Common myeloid progenitor, CD34-positive (primary cell): Measurements from ENCODE around the gene MCRIP1.
"Not testable (repeated sequence)": the region's sequence is repeated elsewhere in the genome, so short reads cannot be mapped to it uniquely, and the experiment has no call there.

Source experiments
- CTCF ChIA-PET: fragments of 350-600 bp; sonication (Branson Sonifier 250); formaldehyde crosslinking; loops from one replicate; lab custom pipeline; 2021; ENCODE audit warnings: antibody characterized with exemption; lab: Charles Lee
- POLR2A ChIA-PET: fragments of 350-600 bp; sonication (Branson Sonifier 250); formaldehyde crosslinking; loops from one replicate; lab custom pipeline; 2021; ENCODE audit warnings: antibody characterized with exemption; lab: Charles Lee
- DNase-seq, 3 donors: peaks; one replicate each; pipeline versions ENCODE4 v3.0.0 to v3.0.0-alpha.2; 2013
- H3K27ac ChIP-seq, 2 experiments: 1 replicate in 1 of 2; 2 replicates in 1 of 2; pipeline ENCODE4 v1.7.0; 2013; ENCODE audit warnings: inconsistent platforms in 2 of 2, low read length in 2 of 2, mild to moderate bottlenecking in 2 of 2, low read depth in 1 of 2, moderate library complexity in 1 of 2; ENCODE audit not compliant: severe bottlenecking in 2 of 2, insufficient read depth in 1 of 2, poor library complexity in 1 of 2
- H3K27me3 ChIP-seq, 5 experiments: replicated peaks in 2 of 5; 1 replicate in 3 of 5; 2 replicates in 2 of 5; pipeline versions ENCODE4 v1.6.1 to v1.7.0; 2013; ENCODE audit warnings: low read length in 4 of 5, mild to moderate bottlenecking in 2 of 5, moderate library complexity in 2 of 5, inconsistent platforms in 1 of 5; ENCODE audit not compliant: insufficient read depth in 5 of 5, control insufficient read depth in 4 of 5
- H3K36me3 ChIP-seq, 4 experiments: 1 replicate in 2 of 4; 2 replicates in 2 of 4; pipeline versions ENCODE4 v1.6.1 to v1.7.0; 2013; ENCODE audit warnings: low read length in 3 of 4, control low read depth in 1 of 4, mild to moderate bottlenecking in 1 of 4; ENCODE audit not compliant: control insufficient read depth in 4 of 4, insufficient read depth in 4 of 4
- H3K4me1 ChIP-seq, 4 experiments: 1 replicate in 3 of 4; 2 replicates in 1 of 4; pipeline versions ENCODE4 v1.6.1 to v1.7.1; 2013; ENCODE audit warnings: low read length in 3 of 4, mild to moderate bottlenecking in 3 of 4, control low read depth in 1 of 4, inconsistent platforms in 1 of 4, moderate library complexity in 1 of 4; ENCODE audit not compliant: control insufficient read depth in 4 of 4, insufficient read depth in 4 of 4; ENCODE audit errors: control extremely low read depth in 1 of 4
- H3K4me3 ChIP-seq, 7 experiments: 1 replicate in 4 of 7; 2 replicates in 3 of 7; pipeline versions ENCODE4 v1.5.1 to v1.7.0; 2013; ENCODE audit warnings: mild to moderate bottlenecking in 7 of 7, low read length in 6 of 7, moderate library complexity in 6 of 7, inconsistent platforms in 2 of 7, low read depth in 2 of 7, control low read depth in 1 of 7; ENCODE audit not compliant: insufficient read depth in 4 of 7, control insufficient read depth in 1 of 7; ENCODE audit errors: extremely low read depth in 1 of 7
- H3K9me3 ChIP-seq, 5 experiments: 1 replicate in 4 of 5; 2 replicates in 1 of 5; pipeline versions ENCODE4 v1.6.1 to v1.7.1; 2013; ENCODE audit warnings: low read length in 4 of 5, mild to moderate bottlenecking in 2 of 5, inconsistent platforms in 1 of 5, low read depth in 1 of 5, moderate library complexity in 1 of 5; ENCODE audit not compliant: control insufficient read depth in 4 of 5, insufficient read depth in 2 of 5; ENCODE audit errors: control extremely low read depth in 1 of 5
- WGBS: methylation state at CpG from one replicate; pipeline ENCODE4 v1.1.5; 2013; ENCODE audit not compliant: insufficient coverage; 5-methylcytosine and 5-hydroxymethylcytosine counted together

Gene MCRIP1

DNA sequence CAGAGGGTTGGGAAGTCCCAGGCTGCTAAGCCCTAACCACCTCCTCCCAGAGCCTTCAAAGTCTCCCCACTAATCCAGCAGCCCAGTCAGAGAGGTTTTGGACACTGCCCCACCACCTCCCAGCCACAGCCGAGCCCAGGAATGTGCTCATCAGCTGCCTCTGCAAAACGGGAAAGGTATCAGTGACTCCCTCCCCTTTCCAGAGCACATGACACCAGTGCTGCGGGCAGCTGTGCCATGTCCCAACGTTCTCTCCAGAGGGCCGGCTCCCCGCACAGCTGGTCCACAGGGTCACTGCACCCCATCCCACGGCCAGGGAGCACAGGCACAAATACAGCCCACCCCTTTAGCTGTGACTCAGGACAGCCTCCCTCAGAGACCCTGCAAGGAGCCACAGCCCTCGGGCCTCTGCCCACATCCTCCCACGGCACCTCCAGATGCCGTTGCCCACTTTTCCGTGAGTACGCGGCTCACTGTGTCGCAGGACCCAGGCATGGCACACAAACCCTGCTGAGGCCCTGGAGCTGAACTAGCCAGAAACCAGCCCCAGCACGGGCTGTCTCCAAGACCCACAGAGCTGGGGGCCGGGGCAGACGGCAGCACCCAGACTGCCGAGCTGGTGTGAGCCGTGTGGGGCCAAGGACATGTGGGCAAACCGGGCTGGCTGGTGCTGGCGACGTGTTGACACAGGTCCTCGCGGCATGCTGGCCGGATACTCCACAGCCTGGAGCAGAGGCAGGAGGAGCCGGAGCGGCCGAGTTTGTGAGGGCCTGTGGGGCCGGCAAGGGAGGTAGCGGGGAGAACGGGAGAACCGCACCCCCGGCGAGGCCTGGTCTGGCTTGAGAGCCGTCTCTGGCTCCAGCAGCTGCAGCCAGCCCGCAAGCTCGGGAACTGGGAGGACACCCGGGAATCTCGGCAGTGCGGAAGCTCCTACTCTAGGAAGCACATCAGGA, 8.0 kb upstream of the MCRIP1 start:
- Histone ChIP-seq H3K4me3 (no peak overlapping the region), H3K27me3 (no peaks in the 10 kb centered on the region), H3K4me1 (peaks cover 0 to 15% (median 1%) of the 10 kb centered on the region in 4 experiments), H3K36me3 (peaks cover 5 to 39% (median 32%) of the 10 kb centered on the region in 4 experiments), H3K9me3 (no peaks in the 10 kb centered on the region), H3K27ac (no peak overlapping the region)
- ChIA-PET CTCF (no interaction called here), POLR2A (interaction anchor here (0.9 kb wide), 1 partner anchor 11 kb away, joined by 3 read pairs; no protein-coding TSS in a partner anchor)
- DNase-seq, result peak in 2 of 3 donors; percentile 43 to 45
- 96% methylated on average over 29 of the region's 40 CpGs for WGBS

- WGBS, result 100% methylated on average over 5 of the region's 5 CpGs
- ChIA-PET POLR2A (interaction anchor here (0.6 kb wide), 1 partner anchor 27 kb away, joined by 3 read pairs; no protein-coding TSS in a partner anchor), CTCF (interaction anchor here (0.7 kb wide), 1 partner anchor 394 kb away, joined by 3 read pairs; no protein-coding TSS in a partner anchor)
- not testable (repeated sequence) for H3K27ac ChIP-seq, H3K27me3 ChIP-seq, H3K9me3 ChIP-seq, DNase-seq, H3K4me3 ChIP-seq
- peaks cover 0 to 15% (median 1%) of the 10 kb centered on the region in 4 experiments for H3K4me1 ChIP-seq
- H3K36me3 ChIP-seq, result peaks cover 0 to 28% (median 21%) of the 10 kb centered on the region in 4 experiments
Observed at GRCh38 chr17:81840059-81840458, 7.0 kb upstream of the MCRIP1 start.

DNA sequence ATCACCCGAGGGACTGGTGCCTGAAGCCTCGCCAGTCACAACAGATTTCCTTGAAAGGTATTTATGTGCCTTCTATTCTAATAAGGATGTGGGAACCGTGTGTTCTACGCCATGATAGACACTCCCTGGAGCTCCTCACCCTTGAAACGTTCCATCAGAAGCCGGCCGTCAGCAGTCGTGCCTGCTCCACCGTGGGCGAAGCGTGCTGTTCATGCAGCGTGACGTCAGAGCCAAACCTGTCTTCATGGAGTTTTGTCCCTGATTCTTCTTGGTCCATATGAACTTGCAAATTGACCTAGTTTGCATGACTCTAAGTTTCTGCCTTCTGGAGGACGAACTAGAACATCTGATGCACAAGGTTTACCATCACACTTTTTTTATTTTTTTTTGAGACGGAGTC, 6.2 kb upstream of the MCRIP1 start:
- no peaks in the 10 kb centered on the region for H3K27me3 ChIP-seq
- POLR2A ChIA-PET, result no interaction called here
- H3K9me3 ChIP-seq, result no peaks in the 10 kb centered on the region
- no peak for DNase-seq
- H3K27ac ChIP-seq, result no peak overlapping the region
- CTCF ChIA-PET, result interaction anchor here (0.7 kb wide), 1 partner anchor 395 kb away, joined by 3 read pairs; no protein-coding TSS in a partner anchor
- WGBS, result 86% methylated on average over 15 of the region's 15 CpGs
- H3K4me3 ChIP-seq, result no peak overlapping the region
- H3K4me1 ChIP-seq, result peaks cover 0 to 17% (median 2%) of the 10 kb centered on the region in 4 experiments
- H3K36me3 ChIP-seq, result peaks cover 0 to 21% (median 14%) of the 10 kb centered on the region in 4 experiments

- POLR2A ChIA-PET, result no interaction called here
- CTCF ChIA-PET, result no interaction called here
- H3K27ac ChIP-seq, result no peak overlapping the region
- WGBS, result 78% methylated on average over 13 of the region's 17 CpGs
- no peaks in the 10 kb centered on the region for H3K27me3 ChIP-seq
- peaks cover 0 to 16% (median 10%) of the 10 kb centered on the region in 4 experiments for H3K36me3 ChIP-seq
- DNase-seq, result no peak
- H3K4me1 ChIP-seq, result peaks cover 3 to 22% (median 5%) of the 10 kb centered on the region in 4 experiments
- H3K4me3 ChIP-seq, result no peak overlapping the region
- no peaks in the 10 kb centered on the region for H3K9me3 ChIP-seq
Observed at GRCh38 chr17:81838753-81839255, 5.7 kb upstream of the MCRIP1 start.

DNA sequence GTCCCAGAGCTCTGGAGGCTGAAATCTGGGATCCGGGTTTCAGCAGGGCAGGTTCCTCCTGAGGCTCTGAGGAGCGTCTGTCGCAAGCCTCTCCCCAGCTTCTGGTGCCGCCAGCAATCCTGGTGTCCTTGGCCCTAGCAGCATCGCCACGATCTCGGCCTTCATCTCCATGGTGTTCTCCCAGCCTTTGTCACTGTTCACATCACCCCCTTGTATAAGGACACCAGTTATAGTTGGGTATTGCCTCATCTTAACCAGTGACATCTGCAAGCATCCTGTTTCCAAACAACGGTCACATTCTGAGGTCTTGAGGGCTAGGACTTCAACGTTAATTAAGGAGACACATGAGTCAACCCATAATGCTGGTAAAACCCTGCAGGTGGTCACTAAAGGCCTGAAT, 4.5 kb upstream of the MCRIP1 start:
- CTCF ChIA-PET, result no interaction called here
- WGBS, result 92% methylated on average over 7 of the region's 9 CpGs

GRCh38 chr17:81834831-81835267, 1.8 kb upstream of the MCRIP1 start, which contains the start of gene PPP1R27:
Gene PPP1R27 (minus strand): TSS chr17:81835050. CDS start chr17:81834953, 97 bp downstream.
- Histone ChIP-seq H3K4me1 (peaks cover 3 to 34% (median 27%) of the 10 kb centered on the region in 4 experiments), H3K9me3 (no peaks in the 10 kb centered on the region), H3K27me3 (no peaks in the 10 kb centered on the region), H3K27ac (peak within 1 kb of the TSS in 1 of 2 experiments; percentile 91), H3K36me3 (peaks cover 0 to 3% (median 0%) of the 10 kb centered on the region in 4 experiments), H3K4me3 (peak within 1 kb of the TSS in 5 of 7 experiments; percentile 23 to 81 (median 54))
- WGBS, result 98% methylated on average over 21 of the region's 26 CpGs
- no peak for DNase-seq
- CTCF ChIA-PET, result interaction anchor here (2.9 kb wide), 1 partner anchor 13 kb away, joined by 9 read pairs; no protein-coding TSS in a partner anchor
- POLR2A ChIA-PET, result no interaction called here

More for the DNA sequence above, 4.5 kb upstream of the MCRIP1 start:
- no peak overlapping the region for H3K27ac ChIP-seq
- H3K4me1 ChIP-seq, result peaks cover 3 to 29% (median 12%) of the 10 kb centered on the region in 4 experiments
- H3K4me3 ChIP-seq, result no peak overlapping the region
- peak in 2 of 3 donors; percentile 61 to 66 for DNase-seq
- peaks cover 0 to 4% (median 2%) of the 10 kb centered on the region in 4 experiments for H3K36me3 ChIP-seq
- POLR2A ChIA-PET, result interaction anchor here (0.6 to 1.0 kb wide), 2 partner anchors 8 to 17 kb away, joined by 3 to 4 read pairs; no protein-coding TSS in a partner anchor
- no peaks in the 10 kb centered on the region for H3K27me3 ChIP-seq
- H3K9me3 ChIP-seq, result no peaks in the 10 kb centered on the region
